Chondrocyte (in vitro differentiated cells): ENCODE measurements around the gene ADGRL3. TPM values are rescaled to one million over a fixed set of nuclear protein-coding genes. Genes with fewer than 3 reads are reported as not detected.

Experiments
- DNase-seq: peaks from one replicate; pipeline ENCODE4 v3.0.0; 2021; ENCODE audit warnings: mixed read lengths, low spot score
- H3K27ac Mint-ChIP-seq: one replicate; pipeline ENCODE4 v1.8.0; 2021; ENCODE audit warnings: mild to moderate bottlenecking, moderate library complexity, mixed read lengths; ENCODE audit not compliant: unreplicated experiment
- H3K27me3 Mint-ChIP-seq: 2 replicates; pipeline ENCODE4 v1.8.0; 2021; ENCODE audit warnings: low read depth, mixed read lengths
- H3K36me3 Mint-ChIP-seq: 2 replicates; pipeline ENCODE4 v1.8.0; 2021; ENCODE audit warnings: low read depth, mixed read lengths
- H3K4me1 Mint-ChIP-seq: 2 replicates; pipeline ENCODE4 v1.8.0; 2021; ENCODE audit warnings: low read depth, mild to moderate bottlenecking, mixed read lengths
- H3K4me3 Mint-ChIP-seq: one replicate; pipeline ENCODE4 v1.8.0; 2021; ENCODE audit warnings: mild to moderate bottlenecking, moderate library complexity, mixed read lengths; ENCODE audit not compliant: unreplicated experiment
- H3K9me3 Mint-ChIP-seq: 2 replicates; pipeline ENCODE4 v1.8.0; 2021; ENCODE audit warnings: low read depth, mixed read lengths
- CTCF ChIP-seq: fragments of 200-600 bp; sonication (generic); IDR thresholded peaks from 2 replicates; pipeline ENCODE4 v1.5.0; 2021; ENCODE audit warnings: antibody characterized with exemption, mild to moderate bottlenecking, moderate library complexity
- total RNA-seq: library from RNA; stranded (reverse); gene quantifications from 3 replicates; pipeline ENCODE4 v1.2.1, GENCODE V29; 2021

Gene ADGRL3
- total RNA-seq, 1 donor from 2014 or later, result 11.6 TPM

- Mint-ChIP-seq H3K4me1 (peaks cover 24% of the 10 kb centered on the region), H3K27me3 (no peaks in the 10 kb centered on the region), H3K9me3 (no peaks in the 10 kb centered on the region), H3K36me3 (no peaks in the 10 kb centered on the region), H3K4me3 (peak overlapping the region; percentile 47), H3K27ac (peak overlapping the region; percentile 88)
- no peak for DNase-seq
- no peak for TF ChIP-seq CTCF
Measured at GRCh38 chr4:61277785-61278760, 77.9 kb downstream of the ADGRL3 start.

GRCh38 chr4:61292322-61292721 is 92.2 kb downstream of the ADGRL3 start:
- Mint-ChIP-seq H3K9me3 (no peaks in the 10 kb centered on the region), H3K4me3 (no peak overlapping the region), H3K27me3 (no peaks in the 10 kb centered on the region), H3K36me3 (no peaks in the 10 kb centered on the region), H3K27ac (no peak overlapping the region), H3K4me1 (no peaks in the 10 kb centered on the region)
- no peak for TF ChIP-seq CTCF
- no peak for DNase-seq

GRCh38 chr4:61293707-61294400 is 93.7 kb downstream of the ADGRL3 start:
- Mint-ChIP-seq H3K36me3 (no peaks in the 10 kb centered on the region), H3K27ac (no peak overlapping the region), H3K9me3 (no peaks in the 10 kb centered on the region), H3K27me3 (no peaks in the 10 kb centered on the region), H3K4me1 (peaks cover 3% of the 10 kb centered on the region), H3K4me3 (no peak overlapping the region)
- DNase-seq, result no peak
- TF ChIP-seq CTCF, result no peak

GRCh38 chr4:61294936-61295335 is 94.8 kb downstream of the ADGRL3 start:
- Mint-ChIP-seq H3K4me1 (peaks cover 6% of the 10 kb centered on the region), H3K27ac (no peak overlapping the region), H3K27me3 (no peaks in the 10 kb centered on the region), H3K9me3 (no peaks in the 10 kb centered on the region), H3K36me3 (no peaks in the 10 kb centered on the region), H3K4me3 (no peak overlapping the region)
- TF ChIP-seq CTCF, result no peak
- DNase-seq, result no peak

GRCh38 chr4:61296144-61296543 is 96.0 kb downstream of the ADGRL3 start:
- H3K4me3 Mint-ChIP-seq, result no peak overlapping the region
- H3K4me1 Mint-ChIP-seq, result peaks cover 10% of the 10 kb centered on the region
- no peak overlapping the region for H3K27ac Mint-ChIP-seq
- no peaks in the 10 kb centered on the region for H3K27me3 Mint-ChIP-seq
- no peaks in the 10 kb centered on the region for H3K9me3 Mint-ChIP-seq
- no peak for TF ChIP-seq CTCF
- DNase-seq, result no peak
- no peaks in the 10 kb centered on the region for H3K36me3 Mint-ChIP-seq
